Endothelial cell of hepatic sinusoid (primary cell): ENCODE data around the gene COPE.
"Not testable (repeated sequence)": the region's sequence is repeated elsewhere in the genome, so short reads cannot be mapped to it uniquely, and the experiment has no call there.

Experiments
- in situ Hi-C: cut with HindIII; loops from 2 replicates; pipeline ENCODE4 v1.10.0; 2017; ENCODE audit warnings: low sequenced_read_pairs

The COPE gene

GRCh38 chr19:18910010-18910409 lies 9.2 kb downstream of the COPE start:
- in situ Hi-C loops = no loop called here

- in situ Hi-C loops = no loop called here
Measured at GRCh38 chr19:18908917-18909619, 10.1 kb downstream of the COPE start.

GRCh38 chr19:18906605-18907519 lies 12.3 kb downstream of the COPE start:
- in situ Hi-C loops = no loop called here

GRCh38 chr19:18905513-18906236 lies 13.5 kb downstream of the COPE start:
- in situ Hi-C loops = no loop called here

- in situ Hi-C loops = no loop called here
Measured at GRCh38 chr19:18905058-18905456, 14.1 kb downstream of the COPE start.

GRCh38 chr19:18904334-18905057 lies 14.7 kb downstream of the COPE start:
- in situ Hi-C loops = no loop called here

GRCh38 chr19:18903156-18904037 lies 15.8 kb downstream of the COPE start:
- in situ Hi-C loops = no loop called here

GRCh38 chr19:18902519-18902918 lies 16.7 kb downstream of the COPE start:
- in situ Hi-C loops = not testable (repeated sequence)

GRCh38 chr19:18901491-18901890 lies 17.7 kb downstream of the COPE start:
- in situ Hi-C loops = no loop called here

- in situ Hi-C loops = no loop called here
Measured at GRCh38 chr19:18900700-18901481, 18.3 kb downstream of the COPE start.

GRCh38 chr19:18899624-18900560 lies 19.3 kb downstream of the COPE start:
- in situ Hi-C loops = no loop called here

GRCh38 chr19:18898607-18899408 lies 20.4 kb downstream of the COPE start:
- in situ Hi-C loops = no loop called here

- in situ Hi-C loops = no loop called here
Measured at GRCh38 chr19:18898081-18898606, 21.0 kb downstream of the COPE start.

- in situ Hi-C loops = no loop called here
Measured at GRCh38 chr19:18897094-18898029, 21.8 kb downstream of the COPE start.

- in situ Hi-C loops = no loop called here
Measured at GRCh38 chr19:18896421-18896841, 22.8 kb downstream of the COPE start.
